Stimulated activated CD4-positive, alpha-beta T cell treated with anti-CD3 and anti-CD28 coated beads, Interleukin-4, amount 100 ng/mL, for 4 hours (primary cell): ENCODE measurements around the gene SPATA17.
"Not testable (repeated sequence)": the region's sequence is repeated elsewhere in the genome, so short reads cannot be mapped to it uniquely, and the experiment has no call there.

ENCODE experiments used
- DNase-seq, 2 experiments: peaks; one replicate each; pipeline ENCODE4 v3.0.0-alpha.2; 2020

The SPATA17 gene

DNA sequence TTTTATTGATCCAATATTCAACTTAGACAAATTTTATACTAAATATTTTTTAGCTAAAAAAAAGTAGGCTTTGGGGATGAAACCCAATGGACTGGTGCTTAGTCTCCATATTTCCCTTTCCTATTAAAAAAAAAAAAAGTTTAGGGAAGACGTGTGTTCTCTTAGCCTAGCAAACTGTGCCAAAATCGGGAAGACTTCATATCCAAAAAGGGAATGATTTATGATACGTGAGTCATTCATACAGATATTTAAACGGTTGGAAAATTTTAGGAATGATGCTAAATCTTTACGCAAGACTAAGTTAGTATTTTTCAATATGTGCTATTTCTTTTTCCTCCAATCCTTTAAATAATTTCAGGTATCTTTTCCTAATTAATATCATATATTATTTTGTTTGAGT, 50.7 kb downstream of the SPATA17 start:
- DNase-seq, result no peak

DNA sequence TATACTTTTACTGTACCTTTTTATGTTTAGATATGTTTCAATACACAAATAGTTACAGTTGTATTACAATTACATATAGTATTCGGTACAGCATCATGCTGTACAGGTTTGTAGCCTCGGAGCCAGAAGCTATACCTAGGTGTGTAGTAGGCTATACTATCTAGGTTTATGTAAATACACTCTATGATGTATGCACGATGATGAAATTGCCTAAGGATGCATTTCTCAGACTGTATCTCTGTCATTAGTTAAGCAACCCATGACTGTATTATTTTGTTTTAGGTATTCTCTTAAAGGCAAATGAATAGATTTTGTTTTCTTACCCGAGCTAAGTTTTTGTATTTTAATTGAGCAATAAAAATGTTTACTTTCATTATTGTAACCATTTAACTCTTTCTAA, 56.4 kb downstream of the SPATA17 start:
- DNase-seq, result no peak

DNA sequence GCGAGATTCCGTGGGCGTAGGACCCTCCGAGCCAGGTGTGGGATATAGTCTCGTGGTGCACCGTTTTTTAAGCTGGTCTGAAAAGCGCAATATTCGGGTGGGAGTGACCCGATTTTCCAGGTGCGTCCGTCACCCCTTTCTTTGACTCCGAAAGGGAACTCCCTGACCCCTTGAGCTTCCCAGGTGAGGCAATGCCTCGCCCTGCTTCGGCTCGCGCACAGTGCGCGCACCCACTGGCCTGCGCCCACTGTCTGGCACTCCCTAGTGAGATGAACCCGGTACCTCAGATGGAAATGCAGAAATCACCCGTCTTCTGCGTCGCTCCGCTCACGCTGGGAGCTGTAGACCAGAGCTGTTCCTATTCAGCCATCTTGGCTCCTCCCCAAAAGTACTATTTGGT, 65.0 kb downstream of the SPATA17 start:
- DNase-seq, result not testable (repeated sequence)

DNA sequence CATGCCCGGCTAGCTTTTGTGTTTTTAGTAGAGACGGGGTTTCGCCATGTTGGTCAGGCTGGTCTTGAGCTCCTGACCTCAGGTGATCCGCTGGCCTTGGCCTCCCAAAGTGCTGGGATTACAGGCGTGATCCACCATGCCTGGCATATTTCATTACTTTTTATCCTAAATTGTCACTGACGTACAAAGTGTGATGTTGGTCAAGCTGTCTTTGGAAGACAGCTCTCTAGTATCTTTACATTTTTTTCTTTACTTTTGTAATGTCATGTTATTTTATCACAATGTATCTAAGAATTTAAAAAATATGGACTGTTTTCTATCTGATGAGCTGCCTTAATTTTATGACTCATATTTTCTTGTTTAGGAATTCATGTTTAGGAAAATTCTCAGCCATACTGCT, 72.2 kb downstream of the SPATA17 start:
- no peak for DNase-seq

DNA sequence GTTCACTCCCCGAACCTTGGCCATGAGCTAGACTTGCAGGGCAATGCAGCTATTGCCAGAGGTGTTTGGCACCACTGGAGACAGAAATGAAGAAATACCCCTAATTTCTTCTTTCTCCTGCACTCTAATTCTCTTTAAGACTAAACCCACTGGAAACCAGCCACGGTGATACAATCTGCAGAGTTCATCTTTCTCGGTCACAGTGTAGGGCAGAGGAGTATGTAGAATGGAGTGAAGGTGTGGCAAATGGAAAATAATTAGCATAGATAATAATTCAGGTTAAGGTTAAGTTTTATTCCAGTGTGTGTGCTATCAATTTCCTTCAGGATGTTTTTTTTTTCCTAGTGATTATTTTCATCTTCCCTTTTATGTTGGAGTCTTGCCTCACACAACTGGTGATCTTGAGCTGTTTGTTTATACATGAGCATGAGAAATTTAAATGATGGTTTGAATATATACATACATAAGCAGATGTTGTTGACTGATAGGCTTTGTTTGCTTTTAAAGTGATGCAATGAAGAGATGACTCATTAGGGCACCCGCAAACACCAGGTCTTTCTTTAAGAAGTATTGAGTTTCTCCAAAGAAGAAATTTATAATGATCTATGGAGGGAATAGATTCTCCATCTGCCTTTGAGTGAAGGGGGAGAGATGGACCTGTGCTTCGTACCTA, 81.9 kb downstream of the SPATA17 start:
- no peak for DNase-seq

DNA sequence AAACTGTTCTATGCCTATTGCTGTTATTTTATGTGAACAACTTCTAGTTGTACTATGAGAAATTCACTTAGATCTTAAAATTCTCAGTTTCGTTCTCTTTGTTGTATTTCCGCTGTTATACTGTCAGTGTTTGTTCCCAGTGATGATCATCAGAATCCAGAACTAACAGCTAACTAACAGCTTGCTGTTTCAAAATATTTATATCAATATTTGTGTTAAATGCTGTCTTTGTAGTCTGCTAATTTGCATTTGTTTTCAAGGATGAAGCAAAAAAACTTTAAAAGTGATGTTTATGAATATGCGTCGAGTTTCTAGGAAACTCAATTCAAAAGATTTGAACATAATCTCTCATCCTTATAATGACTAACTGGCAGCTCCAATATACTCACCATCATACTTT, 84.5 kb downstream of the SPATA17 start:
- DNase-seq, result no peak

DNA sequence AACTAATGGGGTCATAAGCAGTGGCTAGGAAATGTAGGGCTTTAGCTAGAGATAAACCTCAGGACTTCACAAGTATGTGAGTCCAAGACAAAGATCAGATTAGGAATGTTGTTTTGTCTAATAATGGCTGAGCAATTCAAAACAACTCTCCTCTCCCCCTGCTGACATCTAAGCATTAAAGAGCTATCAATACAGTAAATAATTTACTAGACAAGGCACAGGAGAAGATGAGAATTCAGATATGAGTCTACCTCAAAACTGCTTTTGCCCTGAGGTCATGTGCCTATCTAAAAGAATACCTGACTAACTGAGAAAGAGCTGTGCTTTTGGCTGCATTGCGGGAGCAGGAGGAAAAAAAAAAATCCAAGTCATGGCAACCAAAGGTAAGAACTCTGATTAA, 86.8 kb downstream of the SPATA17 start:
- DNase-seq, result no peak

DNA sequence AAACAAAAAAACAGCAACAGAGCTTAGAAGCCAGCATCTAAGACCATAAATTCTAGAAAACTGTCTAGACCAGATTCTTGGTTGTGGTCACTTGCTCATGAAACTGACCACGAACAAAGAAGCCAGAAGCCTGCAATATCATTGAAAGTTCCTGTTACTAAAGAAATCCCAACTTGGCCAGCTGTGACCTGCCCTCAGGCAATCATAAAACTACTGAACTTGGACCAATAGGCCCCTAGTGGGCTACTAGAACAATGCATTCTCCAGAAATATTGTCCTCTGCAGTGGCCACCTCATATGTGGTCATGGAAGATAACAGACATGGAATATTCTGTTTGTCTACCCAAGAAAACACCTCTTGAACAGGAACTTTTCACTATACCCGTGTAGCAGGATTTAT, 87.7 kb downstream of the SPATA17 start:
- no peak for DNase-seq

DNA sequence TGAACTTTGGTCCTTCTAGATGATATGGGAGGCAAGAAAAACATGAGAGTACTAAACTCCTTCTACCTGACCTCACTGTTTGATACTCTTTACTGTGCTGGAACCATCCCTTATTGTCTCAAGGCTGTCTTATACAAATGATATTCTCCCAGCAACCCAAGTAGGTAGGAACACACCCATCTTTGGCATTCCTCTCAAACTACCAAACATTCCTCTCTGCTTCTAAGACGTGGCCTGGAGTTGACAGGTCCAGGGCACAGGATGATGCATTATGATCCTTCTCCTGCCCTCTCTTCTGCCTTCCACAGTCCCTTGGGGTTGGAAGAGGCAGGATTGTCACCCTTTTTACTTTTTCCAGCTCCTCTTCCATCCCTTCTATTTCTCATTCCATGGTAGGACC, 90.5 kb downstream of the SPATA17 start:
- no peak for DNase-seq

DNA sequence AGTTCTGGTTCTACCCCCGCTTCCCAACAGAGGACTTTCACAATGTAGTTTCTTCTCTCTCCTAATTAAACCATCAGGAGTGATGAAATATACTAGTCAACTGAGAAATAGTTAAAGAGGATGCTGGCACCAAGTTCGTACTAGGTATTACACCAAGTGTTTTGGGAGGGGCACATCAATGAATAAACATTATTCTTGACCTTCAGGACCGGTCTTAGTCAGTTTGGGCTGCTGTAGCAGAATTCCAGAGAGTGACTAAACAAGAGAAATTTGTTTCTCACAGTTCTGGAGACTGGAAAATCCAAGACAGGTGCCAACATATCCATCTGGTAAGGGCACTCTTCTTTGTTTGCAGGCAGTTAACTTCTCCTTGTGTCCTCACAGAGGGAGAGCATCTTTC, 103.8 kb downstream of the SPATA17 start:
- DNase-seq, result no peak

DNA sequence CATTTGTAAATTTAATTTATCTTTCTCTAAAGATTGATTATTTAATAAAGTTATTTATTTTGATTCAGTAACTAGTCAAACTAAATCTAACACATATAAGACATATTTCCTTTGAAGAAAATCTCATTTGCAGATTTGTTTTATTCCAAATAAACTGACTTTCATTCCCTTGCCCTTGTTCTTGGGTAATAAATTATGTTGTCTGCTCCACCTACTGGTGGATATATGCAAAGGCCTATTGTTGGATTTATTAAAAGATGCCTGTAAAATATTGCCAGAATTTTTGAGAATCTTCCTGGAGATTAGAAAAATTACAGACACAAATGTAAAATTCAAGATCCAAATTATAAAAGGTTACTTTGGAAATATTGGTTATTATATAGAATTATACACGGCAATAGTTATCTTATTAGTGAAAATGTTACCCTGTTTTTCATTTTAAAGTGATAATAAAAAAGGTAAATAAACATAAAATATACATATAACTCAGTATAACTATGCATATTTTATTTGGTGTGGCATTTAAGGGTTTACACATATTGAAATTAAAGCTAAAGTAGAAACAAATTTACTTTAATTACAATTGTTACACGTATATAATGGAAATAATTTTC, 116.1 kb downstream of the SPATA17 start:
- no peak for DNase-seq

DNA sequence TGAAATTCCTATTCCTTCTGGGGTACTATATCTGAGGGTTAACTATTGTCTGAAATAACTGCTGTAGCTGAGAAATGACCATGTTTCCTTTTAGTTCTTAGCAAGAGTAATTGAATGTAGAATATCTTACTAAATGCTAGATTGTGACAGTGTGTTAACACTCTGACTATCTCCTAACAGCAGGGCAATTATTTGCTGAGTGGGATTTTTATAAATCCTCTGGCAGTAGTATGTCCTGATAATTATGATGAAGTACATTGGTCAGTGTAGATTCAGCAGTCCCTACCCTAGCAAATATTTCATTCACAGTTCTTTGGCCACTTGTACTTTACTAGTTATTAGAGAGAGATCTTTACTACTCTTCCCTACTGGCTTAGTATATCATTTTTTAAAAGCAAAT, 138.6 kb downstream of the SPATA17 start:
- no peak for DNase-seq

DNA sequence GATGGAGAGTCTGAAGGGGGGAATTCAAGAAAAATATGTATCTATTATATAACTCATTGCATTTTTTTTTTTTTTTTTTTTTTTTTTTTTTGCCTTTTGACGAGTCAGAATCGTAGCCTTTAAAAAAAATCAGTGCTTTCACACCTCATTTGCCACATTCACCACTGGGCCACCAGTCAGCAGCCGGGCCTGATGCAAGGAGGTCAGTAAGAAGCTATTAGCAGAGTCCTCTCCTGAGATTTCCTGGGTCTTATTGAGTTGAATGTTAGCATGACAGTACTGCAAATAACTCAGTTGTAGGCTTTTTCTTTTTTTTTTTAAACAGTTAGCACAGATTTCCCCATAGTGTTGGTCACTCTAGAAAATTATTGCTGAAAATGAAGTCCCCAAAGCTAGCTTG, 139.8 kb downstream of the SPATA17 start:
- DNase-seq, result no peak

DNA sequence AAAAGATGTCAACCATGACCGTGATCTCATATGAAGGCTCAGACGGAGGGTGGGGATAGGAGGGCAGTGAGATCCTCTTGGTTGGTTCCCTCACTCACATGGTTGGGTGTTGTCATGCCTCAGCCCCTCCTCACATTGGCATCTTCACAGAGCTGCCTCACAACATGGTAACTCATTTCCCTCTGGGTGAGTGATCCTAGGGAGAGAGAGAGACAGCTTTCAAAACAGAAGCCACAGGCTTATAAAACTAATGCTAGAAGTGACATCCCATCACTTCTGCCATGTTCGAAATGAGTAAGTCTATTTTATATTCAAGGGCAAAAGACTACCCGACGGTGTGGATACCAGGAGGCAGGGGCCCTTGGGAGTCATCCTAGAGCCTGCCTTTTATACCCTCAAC, 145.5 kb downstream of the SPATA17 start:
- no peak for DNase-seq

DNA sequence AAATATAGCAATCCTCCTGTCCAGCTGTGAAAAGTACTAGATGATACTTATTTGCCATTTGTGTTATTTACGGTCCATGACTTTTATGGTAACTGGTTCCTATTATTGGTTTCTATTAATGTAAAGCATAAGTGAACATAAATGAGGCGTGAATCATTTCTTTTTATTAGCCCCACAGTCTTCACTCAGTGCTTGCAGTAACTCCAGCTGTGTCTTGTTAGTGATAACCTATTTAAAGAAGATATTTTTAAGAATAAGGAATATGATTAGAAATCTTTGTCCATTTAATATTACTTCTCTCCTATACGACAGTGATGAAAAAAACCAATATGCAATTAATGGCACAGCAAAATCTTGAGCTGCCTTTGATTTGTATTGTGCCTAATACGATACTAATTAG, 149.9 kb downstream of the SPATA17 start:
- DNase-seq, result no peak

DNA sequence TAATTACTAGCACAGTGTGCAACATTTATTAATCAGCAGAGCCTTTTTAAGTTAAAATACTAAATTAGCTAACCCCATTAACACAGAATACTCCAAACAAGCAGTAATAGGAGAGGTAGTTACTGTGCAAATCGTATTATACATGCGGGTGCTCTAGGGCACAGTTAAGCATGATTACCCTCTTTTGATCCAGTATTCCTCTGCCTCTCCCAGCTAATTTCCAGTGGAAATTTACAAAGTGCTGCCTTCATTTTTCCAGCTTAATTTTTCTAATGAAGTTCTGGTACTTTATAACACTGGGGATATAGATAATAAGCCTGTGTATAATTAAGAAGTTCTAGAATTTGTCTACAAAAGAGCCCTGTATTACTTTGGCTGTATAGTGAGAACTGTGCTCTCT, 159.9 kb downstream of the SPATA17 start:
- no peak for DNase-seq

DNA sequence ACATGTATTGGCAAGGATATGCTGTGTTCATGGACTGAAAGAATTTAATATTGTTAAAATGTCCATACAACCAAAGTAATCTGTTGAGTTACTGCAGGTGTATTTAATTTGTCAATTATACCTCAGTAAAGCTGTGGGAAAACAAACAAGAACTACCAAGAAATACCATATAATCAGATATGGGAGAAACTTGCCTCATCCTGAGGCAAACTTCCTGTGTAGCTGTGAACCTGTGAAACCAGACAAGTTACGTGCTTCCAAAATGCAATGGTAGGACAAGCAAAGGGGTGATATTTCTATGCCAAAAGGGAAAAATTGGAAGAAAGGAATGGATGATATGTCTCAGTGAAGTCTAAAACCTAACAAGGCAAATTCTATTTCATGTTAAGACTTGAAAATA, 174.6 kb downstream of the SPATA17 start:
- no peak for DNase-seq

DNA sequence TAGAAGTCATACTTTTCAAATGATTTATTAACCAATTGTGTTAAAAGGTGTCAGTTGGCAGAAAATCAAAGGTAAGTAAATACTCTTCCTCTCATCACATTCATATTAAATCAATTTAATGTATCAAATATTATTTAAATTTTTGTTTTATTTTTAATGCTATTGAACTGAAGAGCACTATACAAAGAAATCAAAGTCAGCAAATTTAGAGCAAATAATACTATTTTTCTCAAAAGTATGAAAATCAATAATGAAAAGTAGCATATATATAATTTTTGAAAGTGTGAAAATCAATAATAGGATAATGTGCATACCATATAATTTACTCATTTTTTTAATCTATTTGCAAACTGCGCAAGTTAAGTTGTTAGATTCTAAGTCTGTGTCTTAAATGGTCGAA, 181.0 kb downstream of the SPATA17 start:
- no peak for DNase-seq

DNA sequence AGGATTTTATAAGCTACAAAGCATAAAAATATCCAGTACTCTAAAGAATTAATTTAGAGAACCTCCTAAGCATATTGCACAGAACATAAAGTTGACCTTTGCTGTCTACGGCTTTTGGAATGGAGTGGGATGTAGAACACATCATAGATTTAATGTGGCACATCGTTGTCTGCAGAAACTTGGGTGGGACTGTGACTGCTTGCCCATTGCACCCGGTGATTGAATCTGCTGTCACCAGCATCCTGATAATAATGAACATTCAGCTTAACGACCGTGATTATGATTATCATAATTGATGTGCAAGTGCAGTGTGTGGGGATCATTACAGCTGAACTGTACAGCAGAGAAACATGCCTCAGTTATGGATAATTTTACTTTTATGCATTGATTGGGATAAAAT, 181.9 kb downstream of the SPATA17 start:
- DNase-seq, result no peak

DNA sequence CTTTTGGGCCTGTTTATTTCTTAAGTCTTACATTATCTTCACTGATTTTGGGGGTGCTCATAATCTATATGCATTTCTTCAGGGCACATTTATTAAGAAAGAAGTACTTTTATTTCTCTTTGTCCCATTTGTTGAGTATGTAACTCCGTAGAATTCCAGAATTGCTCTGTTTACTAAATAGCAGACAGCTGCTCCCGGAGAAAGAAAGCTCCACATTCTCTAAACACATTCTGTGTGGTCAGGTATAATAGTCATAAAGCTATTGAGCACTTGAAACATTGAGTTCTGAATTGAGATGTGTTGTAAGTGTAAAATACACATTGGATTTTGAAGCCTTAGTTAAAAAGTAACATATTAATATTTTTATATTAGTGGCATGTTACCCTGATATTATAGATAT, 206.5 kb downstream of the SPATA17 start:
- DNase-seq, result no peak

DNA sequence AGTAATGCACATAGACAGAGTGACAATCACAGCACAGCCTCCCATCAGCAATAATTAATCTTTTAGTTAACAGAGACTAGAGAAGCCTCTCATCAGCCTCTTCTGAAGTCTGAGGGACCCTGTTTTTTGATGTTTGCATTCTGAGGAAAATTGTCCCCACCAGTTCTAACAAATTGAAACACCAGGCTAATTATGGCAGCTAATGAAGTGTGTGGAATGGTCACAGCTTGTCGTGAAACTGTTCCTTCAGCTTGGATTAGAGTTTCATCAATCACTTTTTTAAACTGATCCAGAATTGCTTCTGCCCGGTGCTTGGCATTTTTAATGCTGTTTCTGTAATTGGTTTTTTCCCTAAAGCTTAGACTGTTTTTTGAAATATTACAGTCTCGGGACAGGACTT, 208.0 kb downstream of the SPATA17 start:
- no peak for DNase-seq

DNA sequence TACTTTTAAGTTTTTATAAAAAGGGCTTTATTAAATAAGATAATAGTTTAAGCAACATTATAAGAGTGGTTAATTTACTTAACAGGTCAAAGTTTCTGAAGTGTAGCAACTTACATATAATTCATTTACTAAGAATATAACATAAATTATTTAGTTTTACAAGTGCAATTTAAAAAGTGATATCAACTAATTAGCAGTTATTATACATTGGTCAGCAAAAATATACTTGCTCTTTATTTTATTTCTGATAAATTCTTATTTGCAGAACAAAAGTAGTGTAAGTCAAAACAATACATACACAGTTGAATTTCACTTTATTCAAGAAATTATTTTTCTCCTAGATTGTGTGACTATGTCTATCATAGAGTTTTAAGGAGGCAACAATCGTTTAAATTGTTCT, 215.6 kb downstream of the SPATA17 start:
- DNase-seq, result no peak

DNA sequence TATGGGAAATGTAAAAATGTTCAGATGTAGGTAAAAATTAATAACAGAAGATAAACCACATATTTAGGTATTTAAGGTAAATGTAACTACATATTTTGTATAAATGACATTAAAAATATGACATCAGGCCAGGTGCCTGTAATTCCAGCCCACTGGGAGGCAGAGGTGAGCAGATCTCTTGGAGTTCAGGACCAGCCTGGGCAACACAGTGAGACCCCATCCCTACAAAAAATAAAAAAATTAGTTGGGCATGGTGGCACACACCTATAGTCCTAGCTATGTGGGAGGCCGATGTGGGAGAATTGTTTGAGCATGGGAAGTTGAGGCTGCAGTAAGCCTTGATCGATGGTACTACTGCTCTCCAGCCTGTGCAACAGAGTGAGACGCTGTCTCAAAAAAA, 216.5 kb downstream of the SPATA17 start:
- no peak for DNase-seq

DNA sequence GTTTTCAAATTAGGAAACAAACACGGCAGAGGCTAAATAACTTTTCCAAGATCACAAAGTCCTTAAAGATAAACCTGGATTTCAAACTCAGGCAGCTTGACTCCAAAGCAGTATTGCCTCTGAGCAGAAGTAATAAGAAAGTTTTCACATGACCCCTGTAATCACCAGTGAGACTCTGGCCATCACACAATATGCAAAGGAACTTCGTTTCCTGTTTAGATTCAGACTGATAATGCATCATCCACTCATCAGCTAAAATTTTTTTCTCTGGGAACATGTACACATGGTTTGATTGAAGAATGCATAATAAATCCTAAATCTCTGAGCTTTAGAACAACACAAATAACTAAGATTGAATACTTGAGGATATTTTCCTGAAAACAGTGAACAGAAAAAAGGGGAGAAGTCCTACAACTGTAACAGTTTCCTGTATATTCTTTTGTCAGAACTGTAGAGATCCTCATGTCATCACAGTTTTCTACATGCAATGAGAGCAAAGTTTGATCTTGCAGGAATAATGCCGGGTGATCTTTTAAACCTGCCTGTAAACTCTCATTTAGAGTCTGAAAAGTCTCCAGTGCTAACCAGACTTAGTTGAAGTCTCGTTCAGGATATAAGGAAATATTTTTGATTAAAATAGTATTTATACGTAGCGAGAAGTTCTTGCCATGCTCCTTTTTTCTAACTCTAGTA, 225.3 kb downstream of the SPATA17 start:
- DNase-seq, result no peak

DNA sequence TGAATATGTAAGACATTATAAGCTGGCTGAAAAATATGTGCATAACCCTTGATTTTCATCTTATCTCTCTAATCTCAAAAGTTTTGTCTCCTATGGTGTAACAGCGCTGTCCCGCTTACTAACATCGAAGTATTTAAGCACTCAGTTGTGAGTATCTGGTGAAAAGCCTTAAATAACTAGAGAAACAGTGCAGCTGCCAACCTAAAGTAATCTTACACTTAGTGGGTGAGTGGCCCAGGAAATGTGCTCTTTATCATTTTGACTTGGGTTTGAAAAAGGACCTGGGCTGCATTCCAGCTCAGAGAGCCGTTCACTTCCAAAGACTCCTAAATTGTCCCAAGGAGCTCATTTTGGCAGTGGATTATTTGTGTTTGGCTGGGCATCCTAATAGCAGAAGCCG, 225.9 kb downstream of the SPATA17 start:
- DNase-seq, result no peak
